GM18519 (cell line): ENCODE measurements around the gene DGKD.

ENCODE experiments used
- ATAC-seq: cut with Tn5 transposase; IDR thresholded peaks from one replicate; pipeline ENCODE4 v1.9.1; 2021; ENCODE audit warnings: mild to moderate bottlenecking, moderate library complexity; ENCODE audit not compliant: unreplicated experiment, low FRiP score

Gene DGKD

DNA sequence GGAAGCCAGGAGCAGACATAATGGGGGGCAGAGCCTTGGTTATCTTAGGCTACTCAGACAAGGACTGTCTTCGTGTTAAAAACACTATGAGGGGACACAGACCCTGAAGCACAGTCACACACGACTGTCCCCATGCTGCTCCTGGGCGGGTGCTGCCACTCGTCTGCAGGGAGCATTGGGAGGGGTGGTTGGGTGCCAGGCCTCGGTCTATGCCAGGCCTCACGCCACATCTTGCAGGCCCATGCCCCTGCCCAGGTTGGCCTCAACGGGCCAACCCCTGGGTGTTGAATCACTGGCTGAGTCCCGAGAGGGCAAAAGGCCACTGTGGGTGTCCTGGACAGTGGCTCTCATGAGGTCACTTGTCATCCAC lies 114.4 kb downstream of the DGKD start:
- no peak for ATAC-seq

- no peak for ATAC-seq
These were observed 115.1 kb downstream of the DGKD start for GRCh38 chr2:233469261-233470010.

- no peak for ATAC-seq
These were observed 115.9 kb downstream of the DGKD start for GRCh38 chr2:233470011-233470687.

DNA sequence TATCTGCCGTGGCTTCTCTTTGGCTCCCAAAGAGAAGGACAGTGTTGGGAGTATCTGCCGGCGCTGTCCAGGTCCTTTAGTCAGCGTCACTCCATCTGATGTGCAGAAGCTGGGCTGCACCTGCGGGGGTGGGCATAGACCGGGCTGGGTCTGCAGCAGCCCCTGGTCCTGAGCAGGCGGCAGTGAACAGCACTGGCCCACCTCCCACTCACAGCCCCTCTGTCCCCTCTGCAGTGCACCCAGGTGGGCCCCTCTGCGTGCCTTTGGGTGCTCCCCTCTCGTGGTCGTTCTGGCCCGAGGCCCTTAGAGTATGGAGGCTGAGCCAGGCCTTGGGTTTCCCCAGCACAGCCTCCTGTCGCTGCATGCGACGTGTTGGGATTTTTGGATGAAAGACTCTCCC lies 116.5 kb downstream of the DGKD start:
- ATAC-seq = no peak

- ATAC-seq = no peak
These were observed 117.2 kb downstream of the DGKD start for GRCh38 chr2:233471291-233472035.

GRCh38 chr2:233473386-233473791 lies 119.1 kb downstream of the DGKD start:
- ATAC-seq = no peak

DNA sequence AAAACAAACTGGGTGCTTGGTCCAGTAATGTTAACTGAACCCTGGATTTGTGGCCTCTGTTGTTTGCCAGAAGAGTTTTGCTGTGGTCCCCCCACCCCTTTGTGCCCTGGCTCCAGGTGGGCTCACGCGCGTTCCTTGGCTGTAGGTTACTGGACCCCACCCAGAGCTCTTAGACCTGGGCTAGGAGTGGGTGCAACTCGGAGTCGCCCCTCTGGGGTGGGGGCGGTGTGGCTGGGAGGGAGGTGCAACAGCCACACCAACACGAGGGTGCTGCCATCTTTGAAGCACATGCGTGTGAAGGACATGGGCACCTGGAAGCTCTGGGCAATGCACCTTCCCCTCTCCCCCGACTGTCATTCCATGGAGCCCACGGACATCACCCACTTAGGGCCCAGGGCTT lies 119.6 kb downstream of the DGKD start:
- ATAC-seq = no peak

DNA sequence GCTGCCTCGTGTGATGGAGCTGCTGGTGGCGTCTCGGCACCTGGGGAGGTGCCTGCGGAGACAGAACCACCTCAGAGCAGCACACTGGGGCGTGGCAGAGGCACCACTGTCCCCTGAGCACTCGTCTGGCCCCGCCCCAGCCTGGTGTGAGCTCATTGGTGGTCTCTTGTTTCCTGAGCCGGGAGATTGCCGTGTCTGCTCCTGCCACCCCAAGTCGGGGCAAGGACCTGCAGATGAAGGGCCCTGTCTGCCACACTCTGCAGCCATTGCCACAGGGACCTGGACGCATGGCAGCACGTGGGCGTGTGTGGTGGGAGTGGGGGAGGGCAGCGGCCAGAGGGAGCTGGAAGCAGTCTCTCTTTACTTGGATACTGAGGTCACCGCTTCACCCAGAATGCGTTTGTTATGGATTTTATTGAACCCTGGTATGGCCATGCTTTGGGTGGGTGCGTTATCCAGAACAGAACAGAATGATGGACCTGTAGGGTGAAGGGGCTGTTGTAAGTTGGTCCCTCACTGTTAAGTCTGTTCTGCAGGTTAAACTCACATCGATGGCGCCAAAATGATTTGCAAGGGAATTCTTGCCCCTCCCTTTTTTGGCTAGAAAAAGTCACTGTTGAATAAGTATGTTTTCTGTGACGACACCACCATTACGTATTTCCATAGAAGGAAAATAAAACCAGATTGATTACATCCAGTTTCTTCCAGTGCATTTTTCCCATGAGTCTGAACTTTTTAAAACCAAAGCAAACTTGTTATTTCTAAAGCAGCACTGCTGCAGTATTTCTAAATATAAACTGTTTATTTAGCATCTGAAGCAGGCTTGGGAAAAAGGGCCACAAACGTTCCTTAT lies 120.2 kb downstream of the DGKD start:
- no peak for ATAC-seq

- ATAC-seq = no peak
These were observed 121.7 kb downstream of the DGKD start for GRCh38 chr2:233476063-233476410.

DNA sequence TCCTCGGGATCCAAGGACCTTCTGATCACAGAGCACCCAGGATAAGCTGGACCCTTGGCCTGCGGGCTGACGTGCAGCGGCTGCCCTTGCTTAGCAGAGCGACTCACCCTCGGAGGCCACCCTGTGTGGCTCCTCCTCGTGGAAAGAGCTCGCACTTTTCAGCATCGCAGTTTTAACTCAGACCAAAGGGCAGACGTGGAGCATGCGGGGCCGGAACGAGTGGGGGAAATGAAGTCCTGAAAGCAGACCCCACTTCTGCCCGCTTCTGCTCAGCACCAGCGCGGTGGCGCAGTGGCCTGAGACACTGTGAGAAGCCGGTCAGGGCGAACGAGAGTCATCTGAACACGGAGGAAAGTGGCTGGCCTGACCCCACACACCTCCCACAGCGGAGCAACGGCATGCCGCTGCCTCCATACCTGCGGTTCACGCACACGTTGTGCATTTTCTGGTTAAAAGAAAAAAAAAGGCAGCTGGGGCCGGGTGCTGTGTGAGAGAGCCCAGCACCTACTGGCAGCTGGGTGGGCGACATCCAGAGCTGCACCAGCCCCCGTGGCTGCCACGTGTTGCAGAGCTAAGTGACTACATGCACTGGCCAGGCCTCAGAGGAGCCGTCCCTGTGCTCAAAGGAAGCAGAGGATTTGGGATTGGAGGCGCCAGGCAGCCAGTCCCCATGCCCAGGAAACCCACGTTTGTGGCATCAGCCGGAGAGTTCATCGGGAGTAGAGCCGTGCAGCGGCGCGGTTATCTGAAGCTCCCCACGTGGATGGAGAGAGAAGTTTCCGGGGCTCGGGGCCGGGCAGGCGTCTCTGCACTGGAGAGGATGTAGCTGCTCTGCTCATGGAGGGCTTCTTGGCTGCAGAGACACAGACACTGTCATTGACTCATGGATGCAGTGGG lies 122.6 kb downstream of the DGKD start:
- no peak for ATAC-seq

DNA sequence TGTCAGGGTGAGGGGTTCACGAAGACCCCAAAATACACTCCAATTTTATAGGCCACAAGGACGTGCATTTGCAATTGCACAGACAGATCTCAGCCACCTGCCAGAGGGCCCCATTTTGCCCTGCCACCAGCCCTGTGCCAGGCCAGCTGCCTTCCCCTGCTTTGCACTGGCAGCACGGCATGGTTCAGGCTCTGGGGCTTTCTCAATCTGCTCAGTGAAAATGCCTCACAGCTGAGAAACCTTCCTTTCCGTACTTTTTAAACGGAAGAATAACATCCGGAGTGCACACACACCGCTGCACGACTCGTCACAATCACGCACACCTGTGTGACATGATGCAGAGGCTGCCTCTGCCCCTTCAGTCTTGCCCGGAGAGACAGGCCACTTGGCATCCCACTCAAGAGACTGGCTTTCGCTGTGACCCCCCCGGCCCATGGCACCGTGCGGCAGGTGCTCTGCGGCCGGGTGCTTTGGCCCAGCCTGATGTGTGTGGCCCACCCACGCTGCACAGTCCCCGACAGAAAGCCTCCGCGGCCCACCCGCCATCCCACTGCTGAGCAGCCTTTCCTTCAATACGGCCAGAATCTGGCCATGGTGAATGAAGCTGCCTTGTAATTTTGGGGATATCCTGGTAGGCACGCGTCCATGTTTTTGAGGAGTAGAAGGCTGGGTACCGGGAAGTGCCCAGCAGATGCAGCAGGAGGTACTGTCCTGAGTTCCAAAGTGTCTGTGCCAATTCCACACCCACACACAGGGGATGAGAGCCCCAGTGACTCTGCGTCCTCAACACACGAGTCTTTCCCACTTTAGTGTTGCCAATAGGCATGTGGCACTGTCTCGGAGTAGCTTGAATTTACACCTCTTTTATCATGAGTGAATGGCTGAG lies 123.5 kb downstream of the DGKD start:
- ATAC-seq = no peak

DNA sequence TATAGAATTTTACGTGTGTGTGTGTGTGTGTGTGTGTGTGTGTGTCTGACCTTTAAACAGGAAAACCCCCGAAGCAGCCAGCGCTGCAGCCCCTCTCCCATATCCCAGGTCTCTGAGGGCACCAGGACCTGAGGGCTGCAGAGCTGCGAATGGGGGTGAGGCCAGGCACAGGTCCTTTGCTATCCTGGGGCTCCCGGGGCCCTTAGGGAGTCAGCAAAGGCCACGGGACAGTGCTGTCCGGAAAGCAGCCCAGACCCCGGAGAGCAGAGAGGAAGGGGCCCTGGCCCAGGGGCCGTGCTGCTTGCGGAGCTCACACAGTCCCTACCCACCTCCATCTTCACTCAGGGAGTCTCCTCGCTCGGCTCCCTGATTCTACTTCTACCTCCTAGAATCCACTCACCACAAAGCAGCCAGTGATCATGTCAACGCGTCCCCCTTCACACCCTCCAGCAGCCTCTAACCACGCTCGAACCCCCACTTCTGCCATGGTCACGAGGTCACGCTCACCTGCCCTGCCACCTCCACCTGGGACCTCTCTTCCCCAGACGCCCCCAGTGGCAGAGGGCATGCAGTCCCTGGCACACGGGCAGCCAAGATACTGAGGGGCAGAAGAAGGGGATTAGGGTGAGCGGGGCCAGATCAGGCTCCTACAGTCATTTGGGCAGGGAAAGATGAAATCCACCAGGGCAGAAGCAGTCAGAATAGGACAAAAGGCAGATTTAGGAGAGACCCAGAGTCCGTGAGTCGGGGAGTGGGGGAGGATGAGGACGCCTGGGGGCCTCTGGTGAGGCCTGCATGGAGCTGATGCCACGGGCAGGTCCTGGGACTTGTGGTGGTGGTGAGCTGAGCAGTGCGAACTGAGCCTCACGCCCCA lies 125.6 kb downstream of the DGKD start:
- no peak for ATAC-seq

GRCh38 chr2:233480490-233481202 lies 126.4 kb downstream of the DGKD start:
- no peak for ATAC-seq

DNA sequence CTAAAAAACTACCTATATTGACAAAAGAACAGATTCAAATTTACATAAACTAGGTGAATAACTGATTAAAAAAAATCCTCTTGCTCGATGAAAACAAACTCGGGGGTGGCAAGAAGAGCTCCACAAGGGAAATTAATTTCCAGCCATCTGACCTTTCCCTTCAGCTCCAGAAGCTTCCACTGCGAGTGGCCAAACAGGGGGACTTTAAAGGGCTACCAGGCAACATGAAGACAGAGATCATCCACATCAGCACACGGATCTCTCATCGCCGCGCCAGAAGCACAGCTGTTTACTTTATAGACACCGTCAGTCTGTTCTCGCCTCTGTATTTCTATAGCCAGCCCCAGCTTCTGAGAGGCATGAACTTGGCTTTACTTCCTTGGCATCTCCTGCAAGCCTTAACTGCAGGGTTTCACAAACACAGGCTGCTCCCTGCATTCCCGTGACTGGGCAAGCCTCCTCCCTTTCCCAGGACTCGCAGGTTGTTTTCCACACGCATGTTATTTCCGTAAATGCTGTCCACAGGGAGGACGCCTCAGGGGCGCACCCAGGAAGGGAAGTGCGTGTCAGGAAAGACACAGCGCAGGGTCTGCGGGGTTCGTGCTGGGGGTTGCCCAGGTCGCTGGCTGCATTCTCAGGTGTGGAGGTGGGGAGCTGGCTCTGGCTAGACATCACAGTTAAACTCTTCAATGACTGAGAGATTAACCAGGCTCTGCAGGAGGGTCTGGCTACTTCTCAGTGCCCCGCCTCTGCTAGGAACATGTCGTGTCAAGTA lies 127.3 kb downstream of the DGKD start:
- no peak for ATAC-seq

DNA sequence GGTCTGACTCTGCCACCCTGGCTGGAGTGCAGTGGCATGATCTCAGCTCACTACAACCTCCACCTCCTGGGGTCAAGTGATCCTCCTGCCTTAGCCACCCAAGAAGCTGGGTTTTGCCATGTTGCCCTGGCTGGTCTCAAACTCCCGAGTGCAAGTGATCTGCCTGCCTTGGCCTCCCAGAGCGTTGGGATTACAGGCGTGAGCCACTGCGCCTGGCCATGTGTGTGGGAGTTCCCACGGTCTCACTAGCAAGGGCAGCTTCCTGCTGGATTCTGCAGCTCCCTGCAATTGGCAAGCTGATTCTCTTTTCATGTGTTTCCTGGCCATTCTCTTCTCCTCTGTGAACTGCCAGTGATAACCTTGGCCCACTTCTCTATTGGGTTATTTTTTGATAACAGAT lies 128.3 kb downstream of the DGKD start:
- no peak for ATAC-seq

DNA sequence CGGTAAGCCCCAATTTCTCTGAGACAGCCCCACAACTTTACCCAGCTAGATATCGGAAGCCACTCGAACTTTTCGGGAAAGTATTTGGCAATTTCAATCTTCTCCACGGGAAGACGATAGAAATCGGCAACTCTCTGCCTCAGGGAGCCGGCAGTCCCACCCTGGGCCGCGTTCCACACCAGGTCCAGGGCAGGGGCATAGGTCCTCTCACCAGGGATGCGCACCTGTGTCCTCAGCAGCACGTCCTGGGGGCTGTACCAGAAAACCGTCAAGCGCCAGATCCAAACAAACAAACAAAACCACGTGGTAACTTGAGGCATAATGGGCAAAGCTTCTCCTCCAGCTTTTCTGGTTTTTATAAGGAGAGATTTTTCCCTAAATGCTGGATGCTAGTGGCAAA lies 131.4 kb downstream of the DGKD start:
- no peak for ATAC-seq

GRCh38 chr2:233486357-233486756 lies 132.1 kb downstream of the DGKD start:
- no peak for ATAC-seq
